H9 (cell line): ENCODE data around the gene OTX2. TPM values are rescaled to one million over a fixed set of nuclear protein-coding genes. Genes with fewer than 3 reads are reported as not detected.
A peak's percentile ranks its signal among the peaks of the same experiment; 100 is the strongest.

ENCODE experiments used
- DNase-seq: peaks from one replicate; pipeline ENCODE4 v3.0.0-alpha.2; 2017
- H2AFZ ChIP-seq: one replicate; pipeline ENCODE4 v1.6.1; 2013; ENCODE audit warnings: mild to moderate bottlenecking, low read length, control low read depth, moderate library complexity
- H2AK5ac ChIP-seq: 2 replicates; pipeline ENCODE4 v1.6.1; 2013; ENCODE audit warnings: low read length, control low read depth, mixed read lengths; ENCODE audit not compliant: insufficient read length
- H2BK120ac ChIP-seq: one replicate; pipeline ENCODE4 v1.6.1; 2013; ENCODE audit warnings: low read depth, mild to moderate bottlenecking, low read length, control low read depth, inconsistent platforms; ENCODE audit not compliant: poor library complexity, severe bottlenecking
- H2BK12ac ChIP-seq: 2 replicates; pipeline ENCODE4 v1.6.1; 2013; ENCODE audit warnings: low read length, control low read depth, mixed read lengths, low read depth; ENCODE audit not compliant: insufficient read length
- H2BK15ac ChIP-seq: 2 replicates; pipeline ENCODE4 v1.6.1; 2013; ENCODE audit warnings: low read depth, low read length, control low read depth
- H2BK20ac ChIP-seq: one replicate; pipeline ENCODE4 v1.6.1; 2013; ENCODE audit warnings: low read depth, mild to moderate bottlenecking, low read length, control low read depth, inconsistent platforms; ENCODE audit not compliant: poor library complexity, severe bottlenecking
- H2BK5ac ChIP-seq: 2 replicates; pipeline ENCODE4 v1.6.1; 2013; ENCODE audit warnings: low read length, control low read depth, mixed read lengths; ENCODE audit not compliant: insufficient read length
- H3K14ac ChIP-seq: 2 replicates; pipeline ENCODE4 v1.6.1; 2013; ENCODE audit warnings: low read length, control low read depth; ENCODE audit not compliant: insufficient read depth
- H3K18ac ChIP-seq: 2 replicates; pipeline ENCODE4 v1.6.1; 2013; ENCODE audit warnings: low read depth, mild to moderate bottlenecking, mixed read lengths, low read length, control low read depth; ENCODE audit not compliant: insufficient read length
- H3K23ac ChIP-seq: 2 replicates; pipeline ENCODE4 v1.6.1; 2013; ENCODE audit warnings: low read length, control low read depth, mixed read lengths, low read depth; ENCODE audit not compliant: insufficient read length
- H3K23me2 ChIP-seq: 2 replicates; pipeline ENCODE4 v1.6.1; 2013; ENCODE audit warnings: low read depth, mild to moderate bottlenecking, mixed read lengths, low read length, control low read depth; ENCODE audit not compliant: insufficient read length, poor library complexity, severe bottlenecking
- H3K27ac ChIP-seq: 2 replicates; pipeline ENCODE4 v1.5.1; 2013; ENCODE audit warnings: low read length, control low read depth, mixed read lengths, low read depth; ENCODE audit not compliant: insufficient read length
- H3K27me3 ChIP-seq: 2 replicates; pipeline ENCODE4 v1.6.1; 2013; ENCODE audit warnings: low read length, control low read depth, inconsistent platforms; ENCODE audit not compliant: insufficient read depth
- H3K4ac ChIP-seq: 2 replicates; pipeline ENCODE4 v1.6.1; 2013; ENCODE audit warnings: low read depth, mild to moderate bottlenecking, control low read depth, inconsistent platforms, low read length, moderate library complexity
- H3K4me1 ChIP-seq: 2 replicates; pipeline ENCODE4 v1.6.1; 2013; ENCODE audit warnings: low read length, control low read depth, inconsistent platforms; ENCODE audit not compliant: insufficient read depth
- H3K4me2 ChIP-seq: 2 replicates; pipeline ENCODE4 v1.6.1; 2013; ENCODE audit warnings: low read length, control low read depth, mixed read lengths; ENCODE audit not compliant: insufficient read length, insufficient read depth
- H3K56ac ChIP-seq: 2 replicates; pipeline ENCODE4 v1.6.1; 2013; ENCODE audit warnings: low read depth, mild to moderate bottlenecking, mixed read lengths, low read length, control low read depth; ENCODE audit not compliant: insufficient read length
- H3K79me1 ChIP-seq: 2 replicates; pipeline ENCODE4 v1.6.1; 2013; ENCODE audit warnings: low read depth, mild to moderate bottlenecking, moderate library complexity, low read length, control low read depth, inconsistent platforms; ENCODE audit not compliant: insufficient read depth, poor library complexity, severe bottlenecking
- H3K79me2 ChIP-seq: 2 replicates; pipeline ENCODE4 v1.6.1; 2013; ENCODE audit warnings: low read length, control low read depth, inconsistent platforms; ENCODE audit not compliant: insufficient read depth
- H3K9ac ChIP-seq: 2 replicates; pipeline ENCODE4 v1.6.1; 2013; ENCODE audit warnings: low read length, control low read depth, mixed read lengths; ENCODE audit not compliant: insufficient read length; ENCODE audit errors: extremely low read depth
- H3K9me3 ChIP-seq: one replicate; pipeline ENCODE4 v1.6.1; 2013; ENCODE audit warnings: low read depth, low read length, inconsistent platforms; ENCODE audit not compliant: control insufficient read depth
- H3T11ph ChIP-seq: one replicate; pipeline ENCODE4 v1.6.1; 2013; ENCODE audit warnings: mild to moderate bottlenecking, low read length, control low read depth, inconsistent platforms
- H4K20me1 ChIP-seq: one replicate; pipeline ENCODE4 v1.6.1; 2013; ENCODE audit not compliant: control insufficient read depth, insufficient read length, insufficient read depth
- H4K5ac ChIP-seq: 2 replicates; pipeline ENCODE4 v1.6.1; 2013; ENCODE audit warnings: low read depth, mild to moderate bottlenecking, mixed read lengths, low read length, control low read depth; ENCODE audit not compliant: insufficient read length
- H4K8ac ChIP-seq: replicated peaks from 2 replicates; pipeline ENCODE4 v1.6.1; 2013; ENCODE audit warnings: low read length, control low read depth, mixed read lengths, low read depth; ENCODE audit not compliant: insufficient read length
- H4K91ac ChIP-seq: 2 replicates; pipeline ENCODE4 v1.6.1; 2013; ENCODE audit warnings: low read depth, mild to moderate bottlenecking, moderate library complexity, mixed read lengths, low read length, control low read depth; ENCODE audit not compliant: insufficient read length
- H3K27ac Mint-ChIP-seq, 3 experiments: 2 replicates in 2 of 3; 3 replicates in 1 of 3; pipeline ENCODE4 v1.8.0; 2020 to 2021; ENCODE audit warnings: mixed read lengths in 3 of 3, mild to moderate bottlenecking in 1 of 3, moderate library complexity in 1 of 3
- H3K27me3 Mint-ChIP-seq: 2 replicates; pipeline ENCODE4 v1.8.0; 2021; ENCODE audit warnings: low read depth, mild to moderate bottlenecking, moderate library complexity, mixed read lengths
- H3K36me3 Mint-ChIP-seq, 3 experiments: 2 replicates in 2 of 3; 3 replicates in 1 of 3; pipeline ENCODE4 v1.8.0; 2020 to 2021; ENCODE audit warnings: low read depth in 3 of 3, mixed read lengths in 3 of 3; ENCODE audit not compliant: insufficient read depth in 1 of 3
- H3K4me1 Mint-ChIP-seq, 2 experiments: 2 replicates each; pipeline ENCODE4 v1.8.0; 2020; ENCODE audit warnings: mixed read lengths in 2 of 2
- H3K4me3 Mint-ChIP-seq, 2 experiments: 2 replicates in 1 of 2; 3 replicates in 1 of 2; pipeline ENCODE4 v1.8.0; 2020 to 2021; ENCODE audit warnings: mild to moderate bottlenecking in 2 of 2, mixed read lengths in 2 of 2, moderate library complexity in 1 of 2
- H3K9me3 Mint-ChIP-seq, 2 experiments: 2 replicates in 1 of 2; 3 replicates in 1 of 2; pipeline ENCODE4 v1.8.0; 2020; ENCODE audit warnings: mild to moderate bottlenecking in 2 of 2, mixed read lengths in 2 of 2, moderate library complexity in 1 of 2
- CTCF ChIP-seq: fragments of 200-600 bp; sonication (generic); conservative IDR thresholded peaks from 3 replicates; pipeline ENCODE4 v1.8.0; 2021; ENCODE audit warnings: antibody characterized with exemption, mild to moderate bottlenecking
- WGBS: extraction: QIAGEN DNeasy Blood & Tissue Kit; methylation state at CpG from one replicate; pipeline ENCODE4 v1.1.7; 2013; ENCODE audit warnings: missing lambda C conversion rate, low lambda C conversion rate, mixed read lengths; ENCODE audit not compliant: insufficient read length; ENCODE audit errors: extremely low coverage; 5-methylcytosine and 5-hydroxymethylcytosine counted together
- total RNA-seq: library from RNA; stranded (reverse); gene quantifications from 2 replicates; pipeline ENCODE4 v1.2.1, GENCODE V29; 2021

The OTX2 gene
- total RNA-seq, 1 experiment from 2014 or later = 193 TPM

DNA sequence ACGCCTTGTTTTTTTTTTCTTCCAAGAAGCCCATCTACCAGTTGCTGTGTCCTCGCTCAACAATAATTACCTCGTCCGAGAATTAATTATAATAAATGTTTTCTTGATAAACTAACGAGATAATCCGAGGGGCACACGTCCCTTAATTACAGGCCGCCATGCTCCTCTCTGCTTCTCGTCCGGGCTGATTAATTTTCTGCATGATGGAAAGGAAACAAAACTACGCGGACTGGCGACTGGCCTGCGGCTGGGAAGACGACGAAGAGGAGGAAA lies 2.2 kb downstream of the OTX2 start:
- peaks cover 52% of the 10 kb centered on the region for H3K27me3 Mint-ChIP-seq
- no peak overlapping the region for H2AK5ac ChIP-seq
- no CpG with 5 or more reads among the region's 16 CpGs for WGBS
- peaks cover 0 to 6% of the 10 kb centered on the region in 2 experiments; a peak in 2 of 5 replicates for H3K9me3 Mint-ChIP-seq
- no peak overlapping the region for H3K27ac ChIP-seq
- peaks cover 73% of the 10 kb centered on the region for H3K23me2 ChIP-seq
- no peak overlapping the region for H3T11ph ChIP-seq
- peaks cover 9% of the 10 kb centered on the region for H3K4me1 ChIP-seq
- H3K27me3 ChIP-seq = peaks cover 62% of the 10 kb centered on the region
- no peak overlapping the region for H3K18ac ChIP-seq
- H2BK5ac ChIP-seq = no peak overlapping the region
- peaks cover 3% of the 10 kb centered on the region for H3K79me1 ChIP-seq
- no peak overlapping the region for H2BK15ac ChIP-seq
- H4K8ac ChIP-seq = no peak overlapping the region
- no peak overlapping the region for H3K4ac ChIP-seq
- H2BK20ac ChIP-seq = no peak overlapping the region
- peaks cover 53 to 68% of the 10 kb centered on the region in 2 experiments for H3K4me1 Mint-ChIP-seq
- H3K79me2 ChIP-seq = peaks cover 6% of the 10 kb centered on the region; the same call in 1 of the 2 replicates
- no peak overlapping the region for H2BK12ac ChIP-seq
- no peak for TF ChIP-seq CTCF
- peak overlapping the region; percentile 92 for H3K4me2 ChIP-seq
- DNase-seq = no peak
- no peaks in the 10 kb centered on the region for H3K9me3 ChIP-seq
- peak overlapping the region; percentile 85 to 97 for H3K4me3 Mint-ChIP-seq
- peak overlapping the region; percentile 90 to 94 (median 91) for H3K27ac Mint-ChIP-seq
- peaks cover 18 to 50% (median 37%) of the 10 kb centered on the region in 3 experiments; a peak in 6 of 7 replicates for H3K36me3 Mint-ChIP-seq
- no peaks in the 10 kb centered on the region for H4K20me1 ChIP-seq
- no peak overlapping the region for H3K9ac ChIP-seq
- no peak overlapping the region for H4K5ac ChIP-seq
- no peak overlapping the region for H2BK120ac ChIP-seq
- H2AFZ ChIP-seq = no peak overlapping the region
- H4K91ac ChIP-seq = no peak overlapping the region
- H3K56ac ChIP-seq = no peak overlapping the region
- no peak overlapping the region for H3K14ac ChIP-seq
- H3K23ac ChIP-seq = no peak overlapping the region
